GM12864 (cell line): ENCODE measurements around the gene BCAS3.

Experiments
- DNase-seq: peaks from one replicate; pipeline ENCODE4 v3.0.0-alpha.2; 2011; ENCODE audit warnings: low read depth
- H3K4me3 ChIP-seq: 2 replicates; pipeline ENCODE4 v1.5.1; 2011; ENCODE audit warnings: mild to moderate bottlenecking, low read depth, low read length, control low read depth
- TF ChIP-seq, protein P1 (sequence below): IDR thresholded peaks from 2 replicates; pipeline ENCODE4 v1.5.1; 2011; ENCODE audit warnings: low read depth, mild to moderate bottlenecking, moderate library complexity, low read length, control low read depth, inconsistent platforms; ENCODE audit errors: missing control alignments

BCAS3 gene

DNA sequence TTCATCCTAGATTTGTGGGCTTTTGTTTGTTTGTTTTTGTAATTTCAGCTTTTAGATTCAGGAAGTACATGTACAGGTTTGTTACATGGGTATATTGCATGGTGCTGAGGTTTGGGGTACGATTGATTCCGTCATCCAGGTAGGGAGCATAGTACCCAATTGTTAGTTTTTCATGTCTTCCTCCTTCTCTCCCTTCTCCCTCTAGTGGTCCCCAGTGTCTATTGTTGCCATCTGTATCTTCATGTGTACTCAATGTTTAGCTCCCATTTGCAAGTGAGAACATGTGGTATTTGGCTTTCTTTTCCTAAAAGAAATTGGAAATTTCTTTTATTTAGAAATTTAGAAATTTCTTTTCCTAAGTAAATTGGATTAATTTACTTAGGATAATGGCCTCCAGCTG is 37.1 kb upstream of the BCAS3 start:
- TF ChIP-seq, protein P1, sequence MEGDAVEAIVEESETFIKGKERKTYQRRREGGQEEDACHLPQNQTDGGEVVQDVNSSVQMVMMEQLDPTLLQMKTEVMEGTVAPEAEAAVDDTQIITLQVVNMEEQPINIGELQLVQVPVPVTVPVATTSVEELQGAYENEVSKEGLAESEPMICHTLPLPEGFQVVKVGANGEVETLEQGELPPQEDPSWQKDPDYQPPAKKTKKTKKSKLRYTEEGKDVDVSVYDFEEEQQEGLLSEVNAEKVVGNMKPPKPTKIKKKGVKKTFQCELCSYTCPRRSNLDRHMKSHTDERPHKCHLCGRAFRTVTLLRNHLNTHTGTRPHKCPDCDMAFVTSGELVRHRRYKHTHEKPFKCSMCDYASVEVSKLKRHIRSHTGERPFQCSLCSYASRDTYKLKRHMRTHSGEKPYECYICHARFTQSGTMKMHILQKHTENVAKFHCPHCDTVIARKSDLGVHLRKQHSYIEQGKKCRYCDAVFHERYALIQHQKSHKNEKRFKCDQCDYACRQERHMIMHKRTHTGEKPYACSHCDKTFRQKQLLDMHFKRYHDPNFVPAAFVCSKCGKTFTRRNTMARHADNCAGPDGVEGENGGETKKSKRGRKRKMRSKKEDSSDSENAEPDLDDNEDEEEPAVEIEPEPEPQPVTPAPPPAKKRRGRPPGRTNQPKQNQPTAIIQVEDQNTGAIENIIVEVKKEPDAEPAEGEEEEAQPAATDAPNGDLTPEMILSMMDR, result peak; percentile 41
- no peak for DNase-seq
- H3K4me3 ChIP-seq, result no peak overlapping the region

DNA sequence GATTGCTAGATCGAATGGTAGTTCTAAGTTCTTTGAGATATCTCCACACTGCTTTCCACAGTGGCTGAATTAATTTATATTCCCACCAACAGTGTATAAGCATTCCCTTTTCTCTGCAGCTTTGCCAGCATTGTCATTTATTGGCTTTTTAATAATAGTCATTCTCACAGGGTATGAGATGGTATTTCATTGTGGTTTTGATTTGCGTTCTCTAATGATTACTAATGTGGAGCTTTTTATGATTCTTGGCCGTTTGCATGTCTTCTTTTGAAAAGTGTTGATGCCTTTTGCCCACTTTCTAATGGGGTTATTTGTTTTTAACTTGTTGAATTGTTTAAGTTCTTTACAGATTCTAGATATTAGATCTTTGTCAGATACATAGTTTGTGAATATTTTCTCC is 36.5 kb upstream of the BCAS3 start:
- no peak for DNase-seq
- TF ChIP-seq, protein P1, result no peak
- H3K4me3 ChIP-seq, result no peak overlapping the region

DNA sequence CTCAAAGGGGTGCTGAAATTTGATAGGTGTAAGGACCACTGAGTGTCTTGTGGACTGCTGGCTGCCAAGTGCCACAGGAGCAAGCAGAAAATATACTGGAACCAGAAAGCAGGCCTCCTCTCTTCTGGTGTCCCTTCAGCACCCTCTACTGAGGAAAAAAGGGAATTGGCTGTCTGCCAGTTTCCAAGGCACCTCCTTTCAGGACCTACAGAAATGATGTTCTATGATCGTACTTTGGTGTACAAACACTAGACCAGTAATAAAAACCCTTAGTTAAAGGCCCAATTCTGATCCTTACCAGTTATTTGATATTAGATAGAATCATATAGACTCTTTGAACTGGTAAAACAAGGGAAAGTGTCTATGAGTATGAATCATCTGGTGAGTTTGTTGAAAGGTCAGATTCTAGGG is 35.8 kb upstream of the BCAS3 start:
- peak; percentile 38 for DNase-seq
- TF ChIP-seq, protein P1, result peak; percentile 57

DNA sequence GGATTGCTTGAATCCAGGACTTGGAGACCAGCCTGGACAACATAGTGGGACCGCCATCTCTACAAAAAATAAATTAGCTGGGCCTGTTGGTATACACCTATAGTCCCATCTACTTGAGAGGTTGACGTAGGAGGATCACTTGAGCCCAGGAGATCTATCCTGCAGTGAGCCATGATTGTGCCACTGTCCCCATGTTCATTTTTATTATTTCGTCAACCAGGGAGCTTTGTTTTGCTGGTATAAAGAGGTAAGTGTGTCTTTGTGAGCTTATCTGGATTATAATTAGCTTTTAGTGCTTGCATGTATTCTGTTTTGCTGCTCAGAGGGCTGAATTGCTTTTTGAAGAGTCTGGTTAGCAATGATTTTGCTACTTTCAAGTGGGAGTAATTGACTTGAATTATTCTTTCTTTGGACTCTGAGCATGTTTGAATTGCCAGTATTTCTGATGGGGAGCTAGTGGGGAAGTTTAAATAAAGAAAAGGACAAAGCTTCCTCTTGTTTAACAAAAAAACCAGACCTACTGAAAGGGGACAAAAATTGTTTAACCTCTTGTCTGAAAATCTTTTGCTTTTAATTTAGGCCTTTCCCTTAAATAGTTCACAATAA is 31.6 kb upstream of the BCAS3 start:
- TF ChIP-seq, protein P1, result no peak
- no peak overlapping the region for H3K4me3 ChIP-seq
- DNase-seq, result no peak

More for the DNA sequence above, 35.8 kb upstream of the BCAS3 start:
- no peak overlapping the region for H3K4me3 ChIP-seq

DNA sequence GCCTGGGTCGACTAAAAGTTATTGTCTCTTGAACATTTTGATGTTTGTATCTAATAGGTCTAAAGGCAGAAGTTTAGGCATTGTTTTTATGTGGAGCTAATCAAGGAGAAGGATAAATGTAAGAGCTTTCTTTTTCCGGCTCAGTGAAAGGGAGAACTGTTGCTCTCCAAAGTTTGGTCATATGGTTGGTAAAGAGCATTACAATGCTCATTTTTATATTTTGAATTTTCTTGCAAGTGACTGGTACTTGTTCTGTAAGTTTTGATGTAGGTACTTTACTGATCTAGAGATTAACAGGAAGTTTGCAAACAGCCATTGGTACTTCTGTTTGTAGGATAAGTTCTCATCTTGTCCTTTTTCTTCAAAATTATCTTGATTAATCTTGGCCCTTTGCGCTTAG is 30.9 kb upstream of the BCAS3 start:
- TF ChIP-seq, protein P1, result no peak
- H3K4me3 ChIP-seq, result no peak overlapping the region
- no peak for DNase-seq

DNA sequence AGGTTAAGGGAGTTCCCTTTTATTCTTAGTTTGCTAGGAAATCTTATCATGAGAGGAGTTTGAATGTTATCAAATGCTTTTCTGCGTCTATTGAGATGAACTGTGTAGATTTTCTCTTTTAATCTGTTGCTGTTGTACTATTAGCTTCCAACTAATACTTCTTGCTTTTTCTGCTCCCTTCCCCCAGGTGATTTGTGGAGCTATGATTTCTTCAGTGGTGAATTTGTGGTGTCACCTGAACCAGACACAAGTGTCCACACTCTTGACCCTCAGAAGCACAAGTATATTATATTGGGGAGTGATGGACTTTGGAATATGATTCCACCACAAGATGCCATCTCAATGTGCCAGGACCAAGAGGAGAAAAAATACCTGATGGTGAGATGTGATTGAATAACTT is 29.9 kb upstream of the BCAS3 start:
- DNase-seq, result no peak
- TF ChIP-seq, protein P1, result no peak
- no peak overlapping the region for H3K4me3 ChIP-seq
